ENCODE results near the gene FAM83G.

- TF ChIP-seq CTCF (IDR thresholded peaks at IDR 0.05) (no peak), POLR2A (IDR thresholded peaks at IDR 0.05) (no peak)
These were observed 44.7 kb downstream of the FAM83G start for GRCh38 chr17:18959845-18960240.
